GM19463 (cell line): Measurements from ENCODE around the gene HOXB3.

ENCODE experiments used
- ATAC-seq: cut with Tn5 transposase; IDR thresholded peaks from one replicate; pipeline ENCODE4 v1.9.1; 2021; ENCODE audit warnings: mild to moderate bottlenecking, moderate library complexity; ENCODE audit not compliant: unreplicated experiment

The HOXB3 gene

GRCh38 chr17:48626245-48627117 lies 36.4 kb upstream of the HOXB3 start, which contains the start of gene HOXB9:
TSS of gene HOXB9 (minus strand) at chr17:48626358. CDS start at chr17:48626269, 89 bp downstream.
- ATAC-seq, result no peak

- ATAC-seq, result no peak
Observed at GRCh38 chr17:48625495-48626244, 35.6 kb upstream of the HOXB3 start.

GRCh38 chr17:48624544-48625494 lies 34.8 kb upstream of the HOXB3 start:
- no peak for ATAC-seq

- no peak for ATAC-seq
Observed at GRCh38 chr17:48624118-48624517, 34.1 kb upstream of the HOXB3 start.

GRCh38 chr17:48623583-48623982 lies 33.5 kb upstream of the HOXB3 start:
- ATAC-seq, result no peak

GRCh38 chr17:48622857-48623256 lies 32.8 kb upstream of the HOXB3 start:
- ATAC-seq, result no peak

- ATAC-seq, result no peak
Observed at GRCh38 chr17:48621410-48622392, 31.7 kb upstream of the HOXB3 start.

- ATAC-seq, result no peak
Observed at GRCh38 chr17:48620461-48621139, 30.6 kb upstream of the HOXB3 start.

- ATAC-seq, result no peak
Observed at GRCh38 chr17:48619826-48620449, 29.9 kb upstream of the HOXB3 start.

- no peak for ATAC-seq
Observed at GRCh38 chr17:48618256-48618896, 28.3 kb upstream of the HOXB3 start.

- no peak for ATAC-seq
Observed at GRCh38 chr17:48617471-48618255, 27.6 kb upstream of the HOXB3 start.

GRCh38 chr17:48616717-48617470 lies 26.9 kb upstream of the HOXB3 start:
- ATAC-seq, result no peak

- ATAC-seq, result no peak
Observed at GRCh38 chr17:48615963-48616716, 26.1 kb upstream of the HOXB3 start.

- no peak for ATAC-seq
Observed at GRCh38 chr17:48615047-48615962, 25.3 kb upstream of the HOXB3 start, which contains the start of gene HOXB8. TSS of gene HOXB8 (minus strand) at chr17:48615292. CDS start at chr17:48614704, 588 bp downstream.
